ENCODE results near the gene GRK5. TPM values are rescaled to one million over a fixed set of nuclear protein-coding genes. Genes with fewer than 3 reads are reported as not detected.

Gene GRK5
- total and polyA plus RNA-seq, 9 of the 15 experiments (the other 6 are each of a cell fraction or from before 2014, with no cell fraction given) = 0.46 to 0.83 (median 0.67) TPM; not detected in 2

- TF ChIP-seq NFATC3 (IDR thresholded peaks at IDR 0.05) = no peak
- no peak for TF ChIP-seq ZNF165 (CRISPR knock-in tag; IDR thresholded peaks at IDR 0.05; ENCODE audit: borderline replicate concordance)
- TF ChIP-seq WHSC1 (IDR thresholded peaks at IDR 0.05; ENCODE audit: low read length) = no peak
- TF ChIP-seq SIN3A (IDR thresholded peaks at IDR 0.05; ENCODE audit: borderline replicate concordance in 2 of 2, control insufficient read depth in 1 of 2, low read depth in 2 of 2, low read length in 2 of 2) = no peak
- TF ChIP-seq PRPF4 (IDR thresholded peaks at IDR 0.05; ENCODE audit: insufficient read depth, low read depth, low read length, poor library complexity, severe bottlenecking) = no peak
- no peak for TF ChIP-seq ZNF778 (CRISPR knock-in tag; IDR thresholded peaks at IDR 0.05)
- no peak for TF ChIP-seq MAFG (tag; conservative IDR thresholded peaks at IDR 0.05)
- no peak for TF ChIP-seq SRSF9 (IDR thresholded peaks at IDR 0.05; ENCODE audit: borderline replicate concordance, low read depth, low read length)
- TF ChIP-seq, protein P1, sequence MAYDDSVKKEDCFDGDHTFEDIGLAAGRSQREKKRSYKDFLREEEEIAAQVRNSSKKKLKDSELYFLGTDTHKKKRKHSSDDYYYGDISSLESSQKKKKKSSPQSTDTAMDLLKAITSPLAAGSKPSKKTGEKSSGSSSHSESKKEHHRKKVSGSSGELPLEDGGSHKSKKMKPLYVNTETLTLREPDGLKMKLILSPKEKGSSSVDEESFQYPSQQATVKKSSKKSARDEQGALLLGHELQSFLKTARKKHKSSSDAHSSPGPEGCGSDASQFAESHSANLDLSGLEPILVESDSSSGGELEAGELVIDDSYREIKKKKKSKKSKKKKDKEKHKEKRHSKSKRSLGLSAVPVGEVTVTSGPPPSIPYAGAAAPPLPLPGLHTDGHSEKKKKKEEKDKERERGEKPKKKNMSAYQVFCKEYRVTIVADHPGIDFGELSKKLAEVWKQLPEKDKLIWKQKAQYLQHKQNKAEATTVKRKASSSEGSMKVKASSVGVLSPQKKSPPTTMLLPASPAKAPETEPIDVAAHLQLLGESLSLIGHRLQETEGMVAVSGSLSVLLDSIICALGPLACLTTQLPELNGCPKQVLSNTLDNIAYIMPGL (CRISPR knock-in tag; IDR thresholded peaks at IDR 0.05) = no peak
- no peak for TF ChIP-seq KDM2B (CRISPR knock-in tag; IDR thresholded peaks at IDR 0.05)
- no peak for TF ChIP-seq FOXA1 (IDR thresholded peaks at IDR 0.05; ENCODE audit: borderline replicate concordance)
- no peak for TF ChIP-seq NR1H2 (CRISPR knock-in tag; IDR thresholded peaks at IDR 0.05)
These were observed 234.8 kb downstream of the GRK5 start (continued) for GRCh38 chr10:119441921-119442757.

All from K562 (cell line).